ENCODE measurements around the gene CEP128. TPM values are rescaled to one million over a fixed set of nuclear protein-coding genes. Genes with fewer than 3 reads are reported as not detected.
A peak's percentile ranks its signal among the peaks of the same experiment; 100 is the strongest.

Gene CEP128
- total RNA-seq, 2 experiments from 2014 or later, result 71.9 to 137 TPM

- Histone ChIP-seq H3K4me2 (ENCODE audit: low read length) (peak overlapping the region; percentile 85), H3K9me3 (ENCODE audit: low read length) (0 out of 2 replicates have a peak, but pooled peaks cover under 1% of the 10 kb centered on the region), H3K27ac (ENCODE audit: low read depth, low read length, poor library complexity, severe bottlenecking) (peak overlapping the region; percentile 98), H4K20me1 (ENCODE audit: insufficient read depth, low read length) (no peaks in the 10 kb centered on the region), H3K36me3 (ENCODE audit: insufficient read depth, low read length) (peaks cover under 1% of the 10 kb centered on the region; the same call in 1 of the 2 replicates), H3K4me1 (ENCODE audit: insufficient read depth, low read length, poor library complexity, severe bottlenecking) (peaks cover 60% of the 10 kb centered on the region), H3K79me2 (ENCODE audit: insufficient read depth, low read depth, low read length) (peaks cover 24% of the 10 kb centered on the region; the same call in 1 of the 2 replicates), H3K9me2 (ENCODE audit: insufficient read depth, low read length) (no peaks in the 10 kb centered on the region), H2AFZ (ENCODE audit: low read length) (peak overlapping the region; percentile 31; the same call in 1 of the 2 replicates), H3K4me3 (ENCODE audit: low read depth, low read length, poor library complexity, severe bottlenecking) (peak overlapping the region; percentile 68)
- TF ChIP-seq CTCF (conservative IDR thresholded peaks at IDR 0.05; ENCODE audit: low read length), result no peak
- no peak for TF ChIP-seq EZH2phosphoT487 (IDR thresholded peaks at IDR 0.05; ENCODE audit: borderline replicate concordance, low read depth, low read length)
- POLR2A ChIA-PET, result interaction anchor here (0.6 to 8.4 kb wide), 12 partner anchors 12 to 517 kb away, joined by 3 to 267 read pairs (median 4); partner anchors contain the start of genes CEP128 and GTF2A1
- intact Hi-C loops (cut with micrococcal nuclease; ENCODE audit: unreplicated experiment), result no loop called here
- peak; percentile 24 for DNase-seq (ENCODE audit: low spot score)
- BruUV-seq (replicated peaks), result TSS peak; percentile 39
- CTCF ChIA-PET (ENCODE audit: unreplicated experiment), result interaction anchor here (1.0 to 3.3 kb wide), 4 partner anchors 19 to 31 kb away, joined by 3 to 30 read pairs (median 4); no protein-coding TSS in a partner anchor
Measured at GRCh38 chr14:80956102-80956501, 14.6 kb upstream of the CEP128 start.

- H3K9me2 ChIP-seq (ENCODE audit: insufficient read depth, low read length), result no peaks in the 10 kb centered on the region
- intact Hi-C loops (cut with micrococcal nuclease; ENCODE audit: unreplicated experiment), result loop anchor here (2.0 kb wide), 1 partner anchor 107 kb away; no protein-coding TSS in a partner anchor
- peaks cover 24% of the 10 kb centered on the region; the same call in 1 of the 2 replicates for H3K79me2 ChIP-seq (ENCODE audit: insufficient read depth, low read depth, low read length)
- CTCF ChIA-PET (ENCODE audit: unreplicated experiment), result interaction anchor here (1.0 to 3.3 kb wide), 4 partner anchors 19 to 31 kb away, joined by 3 to 30 read pairs (median 4); no protein-coding TSS in a partner anchor
- DNase-seq (ENCODE audit: low spot score), result peak; percentile 69
- peaks cover 7% of the 10 kb centered on the region; the same call in 1 of the 2 replicates for H3K9me3 ChIP-seq (ENCODE audit: low read length)
- TF ChIP-seq CTCF (conservative IDR thresholded peaks at IDR 0.05; ENCODE audit: low read length) (no peak), EZH2phosphoT487 (IDR thresholded peaks at IDR 0.05; ENCODE audit: borderline replicate concordance, low read depth, low read length) (no peak)
- H3K4me1 ChIP-seq (ENCODE audit: insufficient read depth, low read length, poor library complexity, severe bottlenecking), result peaks cover 54% of the 10 kb centered on the region
- POLR2A ChIA-PET, result interaction anchor here (0.9 to 8.4 kb wide), 9 partner anchors 13 to 266 kb away, joined by 3 to 267 read pairs (median 4); partner anchors contain the start of genes CEP128 and GTF2A1
- BruUV-seq (replicated peaks), result no TSS peak
- H2AFZ ChIP-seq (ENCODE audit: low read length), result peak within 1 kb of the TSS; percentile 47; the same call in 1 of the 2 replicates
- H3K27ac ChIP-seq (ENCODE audit: low read depth, low read length, poor library complexity, severe bottlenecking), result peak within 1 kb of the TSS; percentile 98
- H3K36me3 ChIP-seq (ENCODE audit: insufficient read depth, low read length), result peaks cover 5% of the 10 kb centered on the region; the same call in 1 of the 2 replicates
- peak within 1 kb of the TSS; percentile 85 for H3K4me2 ChIP-seq (ENCODE audit: low read length)
- H4K20me1 ChIP-seq (ENCODE audit: insufficient read depth, low read length), result no peaks in the 10 kb centered on the region
- peak within 1 kb of the TSS; percentile 68 for H3K4me3 ChIP-seq (ENCODE audit: low read depth, low read length, poor library complexity, severe bottlenecking)
Measured at GRCh38 chr14:80955416-80955941, 13.9 kb upstream of the CEP128 start, which contains the start of gene TSHR. Gene TSHR (plus strand): TSS chr14:80955621. CDS start chr14:80955681, 60 bp downstream.

Measured in OCI-LY7 (cell line).